ENCODE data around the gene CABLES2.

CABLES2 gene

DNA sequence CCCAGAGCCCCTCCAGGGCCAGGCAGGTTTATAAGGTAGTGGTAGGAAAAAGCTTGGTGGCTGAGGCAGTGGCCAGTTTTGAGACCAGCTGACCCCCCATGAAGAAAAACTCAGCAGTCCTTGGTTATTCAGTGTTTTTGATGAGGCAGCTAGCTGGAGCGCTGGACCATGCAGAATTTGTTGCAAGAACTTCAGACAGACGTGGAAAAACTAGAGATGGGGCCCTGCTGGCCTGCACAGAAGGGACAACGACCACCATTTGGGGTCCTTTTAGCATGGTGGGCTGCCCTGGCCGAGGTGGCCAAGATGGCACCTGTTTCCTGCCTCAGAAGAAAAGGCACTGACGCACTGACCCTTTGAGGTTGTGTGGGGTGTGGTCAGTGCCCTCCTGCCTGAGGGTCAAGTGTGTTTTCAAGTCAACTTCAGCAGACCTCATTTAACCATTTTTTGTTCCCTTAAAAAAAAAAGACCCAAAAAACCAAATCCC lies 17.4 kb downstream of the CABLES2 start:
- DNase-seq (ENCODE audit: low spot score): no peak
- TF ChIP-seq, protein P1, sequence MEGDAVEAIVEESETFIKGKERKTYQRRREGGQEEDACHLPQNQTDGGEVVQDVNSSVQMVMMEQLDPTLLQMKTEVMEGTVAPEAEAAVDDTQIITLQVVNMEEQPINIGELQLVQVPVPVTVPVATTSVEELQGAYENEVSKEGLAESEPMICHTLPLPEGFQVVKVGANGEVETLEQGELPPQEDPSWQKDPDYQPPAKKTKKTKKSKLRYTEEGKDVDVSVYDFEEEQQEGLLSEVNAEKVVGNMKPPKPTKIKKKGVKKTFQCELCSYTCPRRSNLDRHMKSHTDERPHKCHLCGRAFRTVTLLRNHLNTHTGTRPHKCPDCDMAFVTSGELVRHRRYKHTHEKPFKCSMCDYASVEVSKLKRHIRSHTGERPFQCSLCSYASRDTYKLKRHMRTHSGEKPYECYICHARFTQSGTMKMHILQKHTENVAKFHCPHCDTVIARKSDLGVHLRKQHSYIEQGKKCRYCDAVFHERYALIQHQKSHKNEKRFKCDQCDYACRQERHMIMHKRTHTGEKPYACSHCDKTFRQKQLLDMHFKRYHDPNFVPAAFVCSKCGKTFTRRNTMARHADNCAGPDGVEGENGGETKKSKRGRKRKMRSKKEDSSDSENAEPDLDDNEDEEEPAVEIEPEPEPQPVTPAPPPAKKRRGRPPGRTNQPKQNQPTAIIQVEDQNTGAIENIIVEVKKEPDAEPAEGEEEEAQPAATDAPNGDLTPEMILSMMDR (IDR thresholded peaks at IDR 0.05; ENCODE audit: extremely low read depth, missing control alignments): no peak

DNA sequence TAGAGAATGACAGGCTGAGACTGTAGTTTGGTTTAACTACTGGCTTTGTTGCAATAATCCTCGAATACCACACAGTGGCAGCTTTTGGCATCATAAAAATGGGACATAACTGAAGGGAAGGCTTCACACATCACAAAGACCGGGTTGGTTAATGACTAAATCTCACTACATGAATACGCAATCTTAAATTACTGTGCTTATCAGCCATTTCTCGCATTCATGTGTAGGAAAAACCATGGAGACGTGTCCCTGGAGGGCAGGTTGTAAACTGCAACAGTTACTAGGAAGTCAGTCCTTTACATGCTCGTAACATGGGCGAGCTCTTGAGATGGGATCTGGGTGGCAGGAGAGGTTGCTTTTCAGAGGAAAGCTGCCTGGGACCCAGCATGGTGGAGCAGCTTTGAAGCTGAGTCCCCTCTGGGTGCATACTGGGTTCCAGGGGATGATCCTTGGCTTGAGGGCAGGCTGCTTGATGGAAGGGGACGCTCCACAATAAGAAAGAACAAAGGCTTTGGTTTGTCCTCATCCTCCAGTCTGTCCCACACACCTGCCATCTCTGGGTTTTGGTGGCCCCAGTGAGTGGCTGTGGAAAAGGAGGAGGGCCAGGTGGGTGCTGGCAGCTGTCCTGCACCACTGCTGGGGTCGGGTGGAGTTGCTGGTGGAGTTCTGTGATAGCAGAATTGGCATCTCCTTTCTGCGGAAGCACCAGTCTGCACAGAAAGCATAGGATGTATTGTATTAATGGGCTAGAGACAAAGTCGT lies 18.1 kb downstream of the CABLES2 start:
- DNase-seq (ENCODE audit: low spot score): no peak
- TF ChIP-seq, protein P1 (IDR thresholded peaks at IDR 0.05; ENCODE audit: extremely low read depth, missing control alignments): no peak

DNA sequence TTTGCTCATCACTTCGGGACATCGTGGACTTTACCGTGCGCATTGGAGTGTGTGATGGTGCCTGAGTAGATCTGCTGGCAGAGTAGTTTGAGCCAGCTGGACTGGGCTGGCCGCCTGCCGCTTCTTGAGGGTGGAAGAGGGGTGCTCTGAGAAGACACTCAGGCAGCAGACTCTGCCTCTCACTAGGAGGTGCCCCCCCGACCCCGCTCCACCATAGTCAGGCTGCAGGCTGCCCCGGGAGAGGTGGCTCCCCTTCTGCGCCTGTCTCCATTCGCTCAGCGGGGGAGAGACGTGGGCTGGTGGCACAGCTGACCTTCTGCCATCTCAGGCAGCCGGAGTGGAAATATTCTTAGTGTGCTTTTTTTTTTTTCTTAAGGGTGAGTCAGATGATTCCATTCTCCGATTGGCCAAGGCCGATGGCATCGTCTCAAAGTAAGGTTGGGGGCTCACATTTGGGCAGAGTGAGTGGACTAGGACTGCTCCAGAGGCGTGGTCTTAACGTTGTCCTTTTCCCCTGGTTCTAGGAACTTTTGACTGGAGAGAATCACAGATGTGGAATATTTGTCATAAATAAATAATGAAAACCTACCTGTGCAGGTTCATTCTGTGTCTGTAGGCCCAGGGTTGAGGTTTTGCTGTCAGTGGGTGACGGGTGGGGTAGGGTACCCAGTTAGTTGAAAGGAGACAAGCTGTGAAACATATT lies 19.0 kb downstream of the CABLES2 start:
- no peak for DNase-seq (ENCODE audit: low spot score)
- TF ChIP-seq, protein P1 (IDR thresholded peaks at IDR 0.05; ENCODE audit: extremely low read depth, missing control alignments): no peak

DNA sequence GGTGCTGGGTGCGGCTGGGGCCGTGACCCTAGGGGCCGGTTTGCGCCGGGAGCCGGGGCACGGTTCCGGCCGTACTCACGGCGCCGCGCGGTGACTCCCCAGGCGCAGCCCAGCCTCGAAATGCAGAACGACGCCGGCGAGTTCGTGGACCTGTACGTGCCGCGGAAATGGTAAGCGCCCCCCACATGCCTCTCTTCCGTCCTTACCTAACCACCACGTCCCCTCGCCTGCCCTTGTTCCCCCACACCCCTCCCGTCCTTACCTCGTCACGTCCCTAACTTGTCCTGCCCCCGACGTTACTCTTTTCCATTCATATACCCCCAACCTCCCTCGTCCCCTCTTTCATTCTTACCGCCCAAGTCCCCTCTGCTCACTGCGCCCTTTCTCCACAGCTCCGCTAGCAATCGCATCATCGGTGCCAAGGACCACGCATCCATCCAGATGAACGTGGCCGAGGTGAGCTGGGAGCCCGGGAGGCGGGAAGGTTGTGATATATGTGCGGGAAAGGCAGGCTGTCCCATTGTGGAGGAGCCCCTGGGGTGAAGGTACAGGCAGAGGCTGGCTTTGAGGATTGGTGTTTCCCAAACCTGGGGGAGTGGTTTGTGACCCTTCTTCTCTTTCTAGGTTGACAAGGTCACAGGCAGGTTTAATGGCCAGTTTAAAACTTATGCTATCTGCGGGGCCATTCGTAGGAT lies 19.7 kb downstream of the CABLES2 start:
- TF ChIP-seq, protein P1 (IDR thresholded peaks at IDR 0.05; ENCODE audit: extremely low read depth, missing control alignments): no peak
- no peak for DNase-seq (ENCODE audit: low spot score)

DNA sequence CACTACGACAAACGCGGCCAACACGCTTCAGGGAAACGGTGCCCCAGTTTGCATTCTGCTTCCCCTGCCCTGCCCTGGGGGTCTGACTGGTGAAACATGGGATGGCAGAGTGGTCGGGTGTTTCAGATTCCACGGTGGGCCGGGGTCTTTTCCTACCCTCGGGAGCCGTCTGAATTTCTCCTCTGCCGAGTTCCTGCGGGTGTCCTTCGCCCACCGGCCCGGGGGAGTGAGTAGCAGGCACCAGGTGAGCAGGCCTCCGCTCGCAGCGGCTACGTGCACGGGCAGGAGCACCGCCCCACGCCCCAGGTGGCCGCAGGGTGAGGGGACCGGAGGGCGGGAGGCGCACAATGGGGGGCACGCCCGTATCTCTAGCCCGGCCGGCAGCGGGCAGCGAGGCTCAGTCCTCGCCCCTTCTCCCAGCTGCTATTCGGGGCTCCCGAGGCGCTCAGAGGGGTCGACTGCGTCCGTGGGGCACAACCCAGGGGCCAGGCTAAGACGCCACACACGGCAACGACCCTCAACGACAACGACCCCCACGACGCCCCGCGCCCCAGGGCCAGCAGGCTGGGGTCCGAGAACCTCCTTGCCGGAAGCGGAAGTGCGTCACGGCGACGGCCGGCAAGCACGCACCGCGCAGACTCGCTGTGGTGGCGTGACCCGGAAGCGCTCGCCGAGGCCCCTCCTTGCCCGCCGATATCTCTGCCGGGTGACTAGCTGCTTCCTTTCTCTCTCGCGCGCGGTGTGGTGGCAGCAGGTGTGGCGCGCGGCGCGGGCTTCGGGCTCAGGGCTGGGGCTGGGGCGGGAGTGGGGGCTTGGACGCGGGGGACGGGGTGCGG lies 20.5 kb downstream of the CABLES2 start, which contains the start of gene RPS21:
Gene RPS21, plus strand, starts transcription at position 721 of the 836 bp plus-strand sequence. CDS start 236 bp downstream, outside the sequence.
- DNase-seq (ENCODE audit: low spot score): peak; percentile 97
- TF ChIP-seq, protein P1 (IDR thresholded peaks at IDR 0.05; ENCODE audit: extremely low read depth, missing control alignments): no peak

DNA sequence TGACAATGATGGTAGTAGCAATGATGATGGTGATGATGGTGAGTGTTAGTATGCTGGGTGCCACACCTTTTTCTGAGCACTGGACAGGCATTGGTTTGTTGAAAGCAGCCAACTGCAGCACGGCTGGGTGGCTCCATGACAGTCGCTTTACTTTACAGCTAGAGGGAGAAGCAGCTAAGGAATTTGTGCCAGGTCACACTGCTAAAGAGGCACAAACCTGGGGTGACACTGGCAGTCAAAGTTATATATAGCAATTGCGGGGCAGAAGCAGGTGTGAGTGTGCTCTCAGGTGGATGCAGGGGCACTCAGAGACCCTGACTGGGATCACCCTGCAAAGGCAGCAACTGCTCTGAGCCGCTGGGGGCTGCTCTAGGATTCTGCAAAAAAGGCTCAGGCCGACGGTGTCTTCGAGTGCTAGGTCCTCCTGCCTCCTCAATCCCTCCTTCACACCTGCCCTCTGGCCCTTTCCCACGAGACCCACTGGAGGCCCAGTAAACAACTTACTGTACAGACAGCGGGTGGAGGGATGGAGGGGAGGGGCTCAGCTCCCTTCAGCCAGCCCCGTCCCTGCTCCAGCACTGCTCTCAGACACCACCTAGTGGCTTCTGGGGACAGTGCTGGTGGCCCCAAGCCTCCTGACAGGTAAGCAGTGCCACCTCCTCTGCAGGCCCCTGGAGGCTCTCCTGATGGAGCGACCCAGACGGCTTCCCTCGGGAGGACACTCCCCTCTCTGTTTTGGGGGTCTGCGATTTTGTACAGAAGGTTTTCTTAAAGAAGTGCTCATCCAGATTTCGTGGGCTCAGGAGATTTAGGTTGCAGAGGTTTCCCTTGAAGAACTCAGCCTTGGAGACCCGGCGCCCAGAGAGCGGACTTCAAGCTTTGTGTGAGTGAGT lies 24.5 kb downstream of the CABLES2 start:
- TF ChIP-seq, protein P1 (IDR thresholded peaks at IDR 0.05; ENCODE audit: extremely low read depth, missing control alignments): peak; percentile 94
- DNase-seq (ENCODE audit: low spot score): peak; percentile 88
